LNCaP clone FGC (cell line): ENCODE measurements around the gene HYCC1.
"Not testable (repeated sequence)": the region's sequence is repeated elsewhere in the genome, so short reads cannot be mapped to it uniquely, and the experiment has no call there.

ENCODE experiments used
- DNase-seq: peaks from one replicate; pipeline ENCODE4 v3.0.0-alpha.2; 2011; ENCODE audit warnings: low read depth
- H3K4me3 ChIP-seq: 2 replicates; pipeline ENCODE4 v1.5.1; 2011; ENCODE audit warnings: mild to moderate bottlenecking, low read depth, low read length, control low read depth
- TF ChIP-seq, protein P1 (sequence below): IDR thresholded peaks from 2 replicates; pipeline ENCODE4 v1.5.1; 2012; ENCODE audit warnings: mild to moderate bottlenecking; ENCODE audit not compliant: control insufficient read depth, insufficient read depth; ENCODE audit errors: extremely low read depth

Gene HYCC1

GRCh38 chr7:23013715-23014649 is at the start of gene HYCC1:
HYCC1 (minus strand) TSS chr7:23014130; CDS start chr7:22991111, 23,019 bp downstream.
- peak within 1 kb of the TSS; percentile 75 for H3K4me3 ChIP-seq
- TF ChIP-seq, protein P1, sequence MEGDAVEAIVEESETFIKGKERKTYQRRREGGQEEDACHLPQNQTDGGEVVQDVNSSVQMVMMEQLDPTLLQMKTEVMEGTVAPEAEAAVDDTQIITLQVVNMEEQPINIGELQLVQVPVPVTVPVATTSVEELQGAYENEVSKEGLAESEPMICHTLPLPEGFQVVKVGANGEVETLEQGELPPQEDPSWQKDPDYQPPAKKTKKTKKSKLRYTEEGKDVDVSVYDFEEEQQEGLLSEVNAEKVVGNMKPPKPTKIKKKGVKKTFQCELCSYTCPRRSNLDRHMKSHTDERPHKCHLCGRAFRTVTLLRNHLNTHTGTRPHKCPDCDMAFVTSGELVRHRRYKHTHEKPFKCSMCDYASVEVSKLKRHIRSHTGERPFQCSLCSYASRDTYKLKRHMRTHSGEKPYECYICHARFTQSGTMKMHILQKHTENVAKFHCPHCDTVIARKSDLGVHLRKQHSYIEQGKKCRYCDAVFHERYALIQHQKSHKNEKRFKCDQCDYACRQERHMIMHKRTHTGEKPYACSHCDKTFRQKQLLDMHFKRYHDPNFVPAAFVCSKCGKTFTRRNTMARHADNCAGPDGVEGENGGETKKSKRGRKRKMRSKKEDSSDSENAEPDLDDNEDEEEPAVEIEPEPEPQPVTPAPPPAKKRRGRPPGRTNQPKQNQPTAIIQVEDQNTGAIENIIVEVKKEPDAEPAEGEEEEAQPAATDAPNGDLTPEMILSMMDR, result peak; percentile 41
- DNase-seq, result peak; percentile 94

DNA sequence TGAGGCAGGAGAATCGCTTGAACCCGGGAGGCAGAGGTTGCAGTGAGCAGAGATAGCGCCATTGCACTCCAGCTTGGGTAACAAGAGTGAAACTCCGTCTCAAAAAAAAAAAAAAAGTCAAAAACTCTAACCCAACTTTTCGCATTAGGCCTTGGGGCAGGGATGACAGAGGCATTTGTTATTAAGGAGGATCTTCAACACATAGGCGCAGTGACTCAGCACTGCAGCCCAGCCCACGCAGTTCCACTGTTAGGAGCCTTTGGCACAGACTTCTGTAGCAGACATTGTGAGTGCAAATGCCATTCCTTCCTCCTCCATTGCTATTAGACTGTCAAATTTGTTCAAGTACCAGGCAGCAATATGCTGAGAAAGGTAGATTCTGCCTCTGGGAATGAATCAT is 48.5 kb upstream of the HYCC1 start:
- DNase-seq, result no peak
- TF ChIP-seq, protein P1, result no peak
- no peak overlapping the region for H3K4me3 ChIP-seq

GRCh38 chr7:23061327-23061726 is 47.4 kb upstream of the HYCC1 start:
- TF ChIP-seq, protein P1, result no peak
- no peak for DNase-seq
- no peak overlapping the region for H3K4me3 ChIP-seq

DNA sequence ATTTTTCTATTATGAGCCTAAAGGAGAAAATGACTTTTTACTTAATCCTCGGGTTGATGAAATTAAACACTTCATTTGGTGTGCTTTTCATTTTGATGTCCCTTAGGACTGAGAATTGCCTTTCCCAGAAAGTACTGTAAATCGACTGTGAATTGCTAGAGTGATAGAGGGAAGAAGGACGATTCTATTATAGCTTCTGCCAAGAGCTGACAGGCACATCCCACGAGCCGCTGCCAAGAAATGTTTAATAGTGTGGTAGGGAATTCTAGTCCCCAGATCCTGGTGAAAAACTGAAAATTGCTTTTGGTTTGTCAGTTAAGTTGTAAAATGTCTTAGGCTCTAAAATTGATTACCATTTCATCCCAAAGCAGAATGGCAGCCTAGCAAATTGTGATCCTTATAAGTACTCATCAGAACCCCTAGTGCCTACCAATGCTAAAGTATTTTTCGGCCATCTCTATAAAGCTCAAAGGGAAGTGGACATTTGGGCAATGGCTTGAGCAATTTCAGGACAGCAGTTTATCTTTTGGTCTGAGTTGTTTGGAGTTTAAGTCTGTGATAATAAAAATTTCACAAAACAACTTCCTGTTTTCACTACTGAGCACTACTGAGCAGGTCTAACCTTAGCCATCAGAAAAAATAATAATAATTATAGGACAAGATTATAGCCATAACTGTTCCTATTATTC is 44.6 kb upstream of the HYCC1 start:
- TF ChIP-seq, protein P1, result no peak
- H3K4me3 ChIP-seq, result no peak overlapping the region
- DNase-seq, result no peak

- no peak overlapping the region for H3K4me3 ChIP-seq
- no peak for DNase-seq
- TF ChIP-seq, protein P1, result peak; percentile 97
Measured at GRCh38 chr7:23055582-23056178, 41.8 kb upstream of the HYCC1 start.

DNA sequence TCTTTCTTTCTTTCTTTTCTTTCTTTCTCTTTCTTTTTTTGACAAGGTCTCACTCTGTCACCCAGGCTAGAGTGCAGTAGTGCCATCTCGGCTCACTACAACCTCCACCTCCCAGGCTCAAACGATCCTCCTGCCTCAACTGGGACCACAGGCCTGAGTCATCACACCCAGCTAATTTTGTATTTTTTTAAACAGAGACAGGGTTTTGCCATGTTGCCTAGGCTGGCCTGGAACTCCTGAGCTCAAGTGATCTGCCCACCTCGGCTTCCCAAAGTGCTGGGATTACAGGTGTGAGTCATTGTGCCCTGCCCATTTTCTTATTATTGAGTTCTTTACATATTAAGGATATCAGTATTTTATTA is 37.2 kb upstream of the HYCC1 start:
- not testable (repeated sequence) for H3K4me3 ChIP-seq, DNase-seq

DNA sequence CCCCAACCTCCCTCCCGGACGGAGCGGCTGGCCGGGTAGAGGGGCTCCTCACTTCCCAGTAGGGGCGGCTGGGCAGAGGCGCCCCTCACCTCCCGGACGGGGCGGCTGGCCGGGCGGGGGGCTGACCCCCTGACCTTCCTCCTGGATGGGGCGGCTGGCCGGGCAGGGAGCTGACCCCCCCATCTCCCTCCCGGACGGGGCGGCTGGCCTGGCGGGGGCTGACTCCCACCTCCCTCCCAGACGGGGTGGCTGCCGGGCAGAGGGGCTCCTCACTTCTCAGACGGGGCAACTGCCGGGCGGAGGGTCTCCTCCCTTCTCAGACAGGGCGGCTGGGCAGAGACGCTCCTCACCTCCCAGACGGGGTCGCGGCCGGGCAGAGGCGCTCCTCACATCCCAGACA is 32.4 kb upstream of the HYCC1 start:
- not testable (repeated sequence) for H3K4me3 ChIP-seq, DNase-seq

DNA sequence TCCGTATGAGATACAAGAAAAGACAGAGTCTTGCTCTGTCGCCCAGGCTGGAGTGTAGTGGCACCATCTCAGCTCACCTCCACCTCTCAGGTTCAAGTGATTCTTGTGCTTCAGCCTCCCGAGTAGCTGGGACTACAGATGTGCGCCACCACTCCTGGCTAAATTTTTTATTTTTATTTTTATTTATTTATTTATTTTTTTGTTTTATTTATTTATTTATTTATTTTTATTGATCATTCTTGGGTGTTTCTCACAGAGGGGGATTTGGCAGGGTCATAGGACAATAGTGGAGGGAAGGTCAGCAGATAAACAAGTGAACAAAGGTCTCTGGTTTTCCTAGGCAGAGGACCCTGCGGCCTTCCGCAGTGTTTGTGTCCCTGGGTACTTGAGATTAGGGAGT is 31.2 kb upstream of the HYCC1 start:
- not testable (repeated sequence) for H3K4me3 ChIP-seq, DNase-seq
